Fibroblast of the aortic adventitia (primary cell): ENCODE measurements around the gene C6orf62. TPM values are rescaled to one million over a fixed set of nuclear protein-coding genes. Genes with fewer than 3 reads are reported as not detected.
"Not testable (repeated sequence)": the region's sequence is repeated elsewhere in the genome, so short reads cannot be mapped to it uniquely, and the experiment has no call there.

ENCODE experiments used
- DNase-seq: peaks from one replicate; pipeline ENCODE4 v3.0.0-alpha.2; 2010; ENCODE audit warnings: low read depth
- H3K4me3 ChIP-seq: 2 replicates; pipeline ENCODE4 v1.5.1; 2011; ENCODE audit warnings: low read depth, mild to moderate bottlenecking, control low read depth, low read length, moderate library complexity
- total RNA-seq: library from RNA; depleted of rRNA; stranded (reverse); fragments of >200 nt; gene quantifications from 2 replicates; pipeline ENCODE4 v1.2.3, GENCODE V29; 2012; ENCODE audit warnings: low replicate concordance
- TF ChIP-seq, protein P1 (sequence below): IDR thresholded peaks from 2 replicates; pipeline ENCODE4 v1.5.1; 2011; ENCODE audit warnings: mild to moderate bottlenecking, low read length, control low read depth, inconsistent platforms; ENCODE audit not compliant: insufficient read depth

C6orf62 gene
- total RNA-seq, 1 donor = 121 TPM

DNA sequence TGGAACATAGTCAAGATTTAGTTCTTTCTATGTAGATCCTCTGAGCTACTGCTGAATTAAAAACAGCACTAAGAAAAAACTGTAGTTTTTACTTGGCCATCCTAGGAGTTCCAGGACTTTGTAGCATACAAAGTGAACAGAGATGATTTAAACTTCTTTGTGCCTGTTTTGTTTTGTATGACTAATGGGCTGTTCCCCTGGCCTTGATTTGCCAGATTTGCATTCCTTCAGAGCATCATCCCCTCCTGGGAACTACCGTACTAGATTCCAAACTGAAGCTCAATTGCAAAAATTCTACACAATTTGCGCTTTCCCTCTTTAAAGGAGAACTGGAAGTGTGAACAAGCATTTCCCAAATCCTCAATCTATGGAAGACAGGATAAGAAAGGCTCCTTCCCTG, 29.0 kb downstream of the C6orf62 start:
- H3K4me3 ChIP-seq = no peak overlapping the region
- DNase-seq = peak; percentile 62
- TF ChIP-seq, protein P1, sequence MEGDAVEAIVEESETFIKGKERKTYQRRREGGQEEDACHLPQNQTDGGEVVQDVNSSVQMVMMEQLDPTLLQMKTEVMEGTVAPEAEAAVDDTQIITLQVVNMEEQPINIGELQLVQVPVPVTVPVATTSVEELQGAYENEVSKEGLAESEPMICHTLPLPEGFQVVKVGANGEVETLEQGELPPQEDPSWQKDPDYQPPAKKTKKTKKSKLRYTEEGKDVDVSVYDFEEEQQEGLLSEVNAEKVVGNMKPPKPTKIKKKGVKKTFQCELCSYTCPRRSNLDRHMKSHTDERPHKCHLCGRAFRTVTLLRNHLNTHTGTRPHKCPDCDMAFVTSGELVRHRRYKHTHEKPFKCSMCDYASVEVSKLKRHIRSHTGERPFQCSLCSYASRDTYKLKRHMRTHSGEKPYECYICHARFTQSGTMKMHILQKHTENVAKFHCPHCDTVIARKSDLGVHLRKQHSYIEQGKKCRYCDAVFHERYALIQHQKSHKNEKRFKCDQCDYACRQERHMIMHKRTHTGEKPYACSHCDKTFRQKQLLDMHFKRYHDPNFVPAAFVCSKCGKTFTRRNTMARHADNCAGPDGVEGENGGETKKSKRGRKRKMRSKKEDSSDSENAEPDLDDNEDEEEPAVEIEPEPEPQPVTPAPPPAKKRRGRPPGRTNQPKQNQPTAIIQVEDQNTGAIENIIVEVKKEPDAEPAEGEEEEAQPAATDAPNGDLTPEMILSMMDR = no peak

- DNase-seq = no peak
- no peak overlapping the region for H3K4me3 ChIP-seq
- TF ChIP-seq, protein P1 = no peak
Measured at GRCh38 chr6:24686946-24687345, 32.0 kb downstream of the C6orf62 start.

GRCh38 chr6:24686408-24686807, 32.5 kb downstream of the C6orf62 start:
- DNase-seq = no peak
- no peak overlapping the region for H3K4me3 ChIP-seq
- TF ChIP-seq, protein P1 = no peak

- H3K4me3 ChIP-seq = no peak overlapping the region
- no peak for DNase-seq
- TF ChIP-seq, protein P1 = no peak
Measured at GRCh38 chr6:24683297-24684296, 35.4 kb downstream of the C6orf62 start.

- DNase-seq = no peak
- TF ChIP-seq, protein P1 = no peak
- no peak overlapping the region for H3K4me3 ChIP-seq
Measured at GRCh38 chr6:24680582-24680981, 38.4 kb downstream of the C6orf62 start.

DNA sequence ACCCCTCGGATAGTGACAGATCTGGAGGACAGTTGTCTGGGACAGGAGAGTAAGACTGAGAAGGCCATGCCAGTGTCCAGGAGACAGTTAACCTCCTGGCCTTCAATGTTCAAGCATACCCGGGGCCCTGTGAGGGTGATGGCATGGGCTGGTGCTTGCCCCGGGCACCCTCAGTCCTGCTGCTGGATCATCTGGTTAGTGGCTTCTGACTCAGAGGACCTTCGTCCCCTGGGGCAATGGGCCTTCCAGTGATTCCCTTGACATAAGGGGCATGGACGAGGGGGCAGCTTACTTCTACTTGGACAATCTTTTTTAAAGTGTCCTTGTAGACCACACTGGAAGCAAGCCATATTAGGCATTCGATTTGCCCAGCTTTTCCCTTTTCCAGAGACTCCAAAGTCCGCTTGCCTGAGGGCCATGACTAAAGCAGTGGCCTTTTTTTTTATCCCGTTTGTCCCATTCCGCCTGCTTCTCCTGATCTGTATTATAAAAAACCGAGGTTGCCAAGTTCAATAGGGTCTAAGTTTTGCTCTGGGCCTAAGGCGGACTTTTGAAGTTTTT, 40.1 kb downstream of the C6orf62 start:
- not testable (repeated sequence) for DNase-seq, H3K4me3 ChIP-seq

GRCh38 chr6:24673625-24674024, 45.3 kb downstream of the C6orf62 start:
- TF ChIP-seq, protein P1 = no peak
- no peak for DNase-seq
- H3K4me3 ChIP-seq = no peak overlapping the region
